GM20431 (cell line): ENCODE measurements around the gene ATP11A.

Source experiments
- in situ Hi-C: fragments of 300-500 bp; cut with MseI, MboI; formaldehyde crosslinking; loops from one replicate; pipeline ENCODE4 v1.15.0; 2020; ENCODE audit warnings: low sequenced_read_pairs; ENCODE audit not compliant: unreplicated experiment

ATP11A gene

DNA sequence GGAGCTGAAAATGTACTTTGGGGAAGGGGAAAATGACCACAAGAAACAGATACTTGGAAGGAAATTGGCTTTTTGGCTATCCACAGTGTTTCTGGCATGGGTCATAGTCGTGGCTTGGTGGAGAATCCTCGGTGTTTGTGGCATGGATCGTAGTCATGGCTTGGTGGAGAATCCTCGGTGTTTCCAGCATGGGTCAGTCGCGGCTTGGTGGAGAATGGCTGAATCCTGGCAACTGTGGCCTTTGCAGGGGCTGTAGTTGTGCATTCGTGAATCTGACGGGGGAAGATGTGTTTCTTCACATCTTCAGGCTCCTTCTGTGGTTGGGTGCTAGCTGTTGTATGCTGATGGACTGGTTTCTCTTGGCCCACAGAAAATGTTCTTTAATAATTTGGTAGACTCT lies 217.4 kb downstream of the ATP11A start:
- in situ Hi-C loops = no loop called here

- in situ Hi-C loops = no loop called here
Measured at GRCh38 chr13:112907871-112908331, 218.1 kb downstream of the ATP11A start.

GRCh38 chr13:112908342-112908741 lies 218.5 kb downstream of the ATP11A start:
- in situ Hi-C loops = no loop called here

- in situ Hi-C loops = no loop called here
Measured at GRCh38 chr13:112910016-112910415, 220.2 kb downstream of the ATP11A start.

GRCh38 chr13:112910616-112911280 lies 220.9 kb downstream of the ATP11A start:
- in situ Hi-C loops = no loop called here

DNA sequence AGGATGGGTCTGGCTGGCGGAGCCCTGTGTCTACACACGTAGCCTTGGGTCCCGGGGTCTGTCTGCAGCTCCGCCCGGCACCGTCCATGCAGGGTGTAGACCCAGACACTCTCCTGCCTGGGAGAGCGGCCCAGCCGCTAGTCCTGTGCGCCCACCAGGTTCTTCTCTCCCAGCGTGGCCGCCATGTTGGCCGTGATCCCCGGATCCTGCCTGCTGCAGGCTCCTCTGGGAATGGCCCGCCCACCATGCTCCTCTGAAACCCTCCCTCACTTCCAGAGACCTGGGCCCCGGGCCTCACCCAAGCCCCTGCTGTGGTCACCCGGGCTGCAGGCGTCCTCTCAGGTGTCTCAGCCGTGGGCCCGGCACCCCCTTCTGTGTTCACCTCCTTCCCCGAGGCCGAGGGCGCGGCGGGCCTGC lies 221.5 kb downstream of the ATP11A start:
- in situ Hi-C loops = no loop called here

- in situ Hi-C loops = no loop called here
Measured at GRCh38 chr13:112911883-112912282, 222.0 kb downstream of the ATP11A start.

- in situ Hi-C loops = no loop called here
Measured at GRCh38 chr13:112912726-112913440, 223.0 kb downstream of the ATP11A start.

DNA sequence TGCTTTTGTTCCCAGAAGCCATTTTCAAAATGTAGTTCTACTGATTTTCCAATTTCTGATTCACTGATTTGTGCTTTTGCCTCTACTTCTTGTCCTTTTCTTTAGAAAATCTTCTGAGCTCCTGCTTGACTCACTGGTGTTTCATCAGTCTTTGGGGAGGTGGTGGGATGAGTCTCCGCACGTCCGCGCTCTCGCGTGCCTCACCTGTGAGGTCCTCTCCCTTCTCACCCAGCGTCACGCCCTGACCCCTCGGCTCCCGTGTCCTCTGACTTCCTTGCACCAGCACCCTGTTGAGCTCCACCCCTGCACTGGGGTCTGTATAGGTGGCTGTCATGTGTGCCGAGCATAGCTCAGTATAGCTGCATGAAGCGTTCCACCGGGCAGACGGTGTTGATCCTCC lies 226.5 kb downstream of the ATP11A start:
- in situ Hi-C loops = no loop called here

DNA sequence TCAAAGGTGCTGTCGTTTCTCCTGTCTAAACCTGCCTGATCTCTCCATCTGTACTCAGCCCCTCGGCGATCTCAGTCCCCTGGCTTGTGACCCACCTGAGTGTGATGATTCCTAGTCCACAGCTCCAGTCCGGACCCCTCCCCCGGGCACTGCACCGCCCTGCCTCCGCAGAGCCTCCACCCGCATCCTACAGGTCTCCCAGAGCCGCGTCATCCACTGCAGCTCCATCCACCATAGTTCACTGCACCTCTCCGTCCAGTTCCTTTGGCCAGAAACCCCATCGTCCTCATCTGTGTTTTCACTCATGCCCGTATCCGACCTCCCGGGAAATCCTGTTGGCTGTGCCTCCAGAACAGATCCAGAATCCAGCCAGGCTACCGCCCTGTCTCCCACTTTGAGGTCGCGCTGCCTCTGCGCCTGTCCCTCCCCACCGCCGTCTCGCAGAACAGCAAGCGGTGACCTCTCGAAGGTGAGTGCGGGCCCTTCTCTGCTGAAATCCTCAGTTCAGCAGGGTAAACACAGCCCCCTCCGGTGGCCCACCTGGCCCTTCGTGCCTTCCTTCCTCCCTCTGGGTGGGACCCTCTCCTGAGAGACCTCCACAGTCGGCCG lies 227.3 kb downstream of the ATP11A start:
- in situ Hi-C loops = no loop called here

DNA sequence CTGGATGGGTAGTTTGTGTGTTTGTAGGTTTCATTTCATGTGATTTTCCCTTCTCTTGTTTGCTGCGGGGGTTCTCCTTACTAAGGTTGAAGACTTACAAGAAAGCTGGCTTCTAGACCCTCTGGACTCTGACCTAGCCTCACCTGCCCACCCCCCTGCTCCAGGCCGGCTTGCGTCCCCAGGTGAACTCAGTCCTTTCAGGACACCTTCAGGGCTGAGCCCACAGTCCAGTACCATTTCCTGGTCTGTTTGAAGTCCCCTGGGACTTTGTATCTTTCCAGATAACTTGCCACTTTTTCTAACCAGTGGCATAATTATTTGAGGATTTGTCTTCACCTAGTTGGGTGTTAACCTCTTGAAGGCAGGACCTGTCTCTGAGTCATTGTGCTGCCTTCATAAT lies 227.9 kb downstream of the ATP11A start:
- in situ Hi-C loops = no loop called here

- in situ Hi-C loops = no loop called here
Measured at GRCh38 chr13:112918266-112918665, 228.4 kb downstream of the ATP11A start.

DNA sequence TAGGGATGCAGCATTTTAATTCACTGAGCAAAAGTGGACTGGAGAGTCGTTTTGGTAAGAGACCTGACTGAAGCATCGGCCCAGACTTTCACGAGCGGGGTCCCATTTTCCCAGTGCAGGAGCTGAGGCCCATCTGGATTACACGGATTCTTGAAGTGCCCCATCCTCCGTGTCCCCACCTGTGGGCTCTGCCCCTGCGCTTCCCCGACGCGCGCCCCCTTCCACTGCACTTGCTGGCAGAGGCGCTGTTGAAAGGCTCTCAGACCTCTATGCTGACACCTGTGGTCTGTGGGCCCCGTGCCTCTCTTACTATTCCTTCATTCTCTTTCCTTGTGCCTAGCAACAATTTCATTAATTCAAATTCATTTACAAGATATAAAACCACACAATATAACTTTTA lies 228.9 kb downstream of the ATP11A start:
- in situ Hi-C loops = no loop called here

- in situ Hi-C loops = no loop called here
Measured at GRCh38 chr13:112923962-112924361, 234.1 kb downstream of the ATP11A start.

- in situ Hi-C loops = no loop called here
Measured at GRCh38 chr13:112924365-112924764, 234.5 kb downstream of the ATP11A start.

DNA sequence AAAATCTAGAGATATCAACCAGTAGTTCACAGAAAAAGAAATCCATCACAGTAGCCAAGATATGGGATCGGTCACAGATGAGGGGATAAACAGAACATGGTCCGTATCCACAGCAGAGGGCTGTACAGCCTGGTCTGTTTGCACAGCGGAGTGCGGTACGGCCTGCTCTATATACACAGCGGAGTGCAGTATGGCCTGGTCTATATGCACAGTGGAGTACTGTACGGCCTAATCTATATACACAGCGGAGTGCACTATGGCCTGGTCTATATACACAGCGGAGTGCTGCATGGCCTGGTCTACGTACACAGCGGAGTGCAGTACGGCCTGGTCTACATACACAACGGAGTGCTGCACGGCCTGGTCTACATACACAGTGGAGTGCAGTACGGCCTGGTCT lies 236.2 kb downstream of the ATP11A start:
- in situ Hi-C loops = no loop called here

DNA sequence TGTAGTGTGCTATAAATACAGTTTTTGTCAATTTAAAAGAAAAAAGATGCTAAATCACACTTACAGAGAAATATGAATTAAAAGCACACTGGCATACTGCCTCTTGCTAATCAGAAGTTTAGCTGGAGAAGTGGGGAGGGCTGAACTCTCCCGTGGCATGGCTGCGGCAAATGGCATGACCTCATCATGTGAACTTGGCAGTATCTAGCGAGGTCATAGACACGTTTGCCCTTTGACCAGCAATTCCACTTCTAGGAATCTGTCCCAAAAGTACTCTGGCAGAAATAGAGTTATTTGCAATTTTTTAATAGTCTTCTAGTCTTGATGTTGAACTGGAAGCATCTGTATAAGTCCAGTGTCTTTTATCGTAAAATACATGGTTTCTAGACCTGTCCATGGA lies 237.2 kb downstream of the ATP11A start:
- in situ Hi-C loops = no loop called here

- in situ Hi-C loops = no loop called here
Measured at GRCh38 chr13:112928020-112928971, 238.5 kb downstream of the ATP11A start.

GRCh38 chr13:112928972-112929782 lies 239.3 kb downstream of the ATP11A start:
- in situ Hi-C loops = no loop called here

DNA sequence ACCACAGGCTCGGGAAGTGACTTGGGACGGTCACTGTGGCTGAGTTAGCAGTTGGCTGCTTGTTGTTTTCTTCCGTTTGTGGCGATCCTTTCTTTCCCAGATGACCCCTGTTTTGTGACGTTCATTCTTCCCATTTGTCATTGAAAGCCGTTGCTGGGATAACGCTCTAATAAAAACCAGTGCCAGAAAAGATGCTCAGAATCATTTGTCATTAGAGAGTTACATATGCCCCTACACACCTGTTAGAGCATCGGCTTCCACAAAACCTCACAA lies 239.9 kb downstream of the ATP11A start:
- in situ Hi-C loops = no loop called here
